ENCODE results near the gene CSK.
"Not testable (repeated sequence)": the region's sequence is repeated elsewhere in the genome, so short reads cannot be mapped to it uniquely, and the experiment has no call there.

The CSK gene

GRCh38 chr15:74781431-74782258, at the start of gene CSK:
TSS of gene CSK (plus strand) at chr15:74782080. CDS start at chr15:74798298, 16,218 bp downstream.
- DNase-seq: peak; percentile 18 to 43

GRCh38 chr15:74732846-74733245, 49.0 kb upstream of the CSK start:
- no peak for DNase-seq

GRCh38 chr15:74733269-74733668, 48.6 kb upstream of the CSK start:
- no peak for DNase-seq

GRCh38 chr15:74735305-74735704, 46.6 kb upstream of the CSK start:
- no peak for DNase-seq

- not testable (repeated sequence) for DNase-seq
Observed at GRCh38 chr15:74738239-74738638, 43.6 kb upstream of the CSK start.

- DNase-seq: no peak
Observed at GRCh38 chr15:74742422-74742821, 39.5 kb upstream of the CSK start.

- DNase-seq: no peak
Observed at GRCh38 chr15:74746389-74746788, 35.5 kb upstream of the CSK start.

- DNase-seq: no peak
Observed at GRCh38 chr15:74748322-74748946, 33.4 kb upstream of the CSK start, which contains the start of gene CYP1A2. TSS of gene CYP1A2 (plus strand) at chr15:74748845. CDS start at chr15:74749739, 894 bp downstream.

GRCh38 chr15:74749832-74750231, 32.0 kb upstream of the CSK start:
- no peak for DNase-seq

- no peak for DNase-seq
Observed at GRCh38 chr15:74750751-74751150, 31.1 kb upstream of the CSK start.

GRCh38 chr15:74752011-74752410, 29.9 kb upstream of the CSK start:
- no peak for DNase-seq

GRCh38 chr15:74752531-74752930, 29.3 kb upstream of the CSK start:
- DNase-seq: no peak

GRCh38 chr15:74754593-74755215, 27.2 kb upstream of the CSK start:
- no peak for DNase-seq

- no peak for DNase-seq
Observed at GRCh38 chr15:74758736-74759135, 23.1 kb upstream of the CSK start.

- DNase-seq: no peak
Observed at GRCh38 chr15:74762791-74763150, 19.1 kb upstream of the CSK start.

- no peak for DNase-seq
Observed at GRCh38 chr15:74763416-74763815, 18.5 kb upstream of the CSK start.

- DNase-seq: no peak
Observed at GRCh38 chr15:74767167-74768098, 14.4 kb upstream of the CSK start.

GRCh38 chr15:74768099-74768770, 13.6 kb upstream of the CSK start:
- DNase-seq: no peak

- DNase-seq: peak; percentile 12 to 45
Observed at GRCh38 chr15:74768771-74769342, 13.0 kb upstream of the CSK start.

GRCh38 chr15:74769463-74770025, 12.3 kb upstream of the CSK start:
- no peak for DNase-seq

GRCh38 chr15:74770211-74770903, 11.5 kb upstream of the CSK start:
- no peak for DNase-seq
